Measurements from ENCODE around the gene PPP1R27.

PPP1R27 gene

GRCh38 chr17:81813371-81813684 is 21.5 kb downstream of the PPP1R27 start:
- no peaks in the 10 kb centered on the region for H3K36me3 ChIP-seq
- H3K9me3 ChIP-seq = peaks cover 3% of the 10 kb centered on the region; the same call in 1 of the 2 replicates
- peaks cover 4% of the 10 kb centered on the region for H3K27me3 ChIP-seq
- no peak for DNase-seq
- TF ChIP-seq CTCF (IDR thresholded peaks at IDR 0.05; ENCODE audit: low read depth, low read length) = no peak
- peaks cover 14% of the 10 kb centered on the region for H3K4me1 ChIP-seq
- no peak overlapping the region for H3K4me3 ChIP-seq (ENCODE audit: low read depth, low read length)

- Histone ChIP-seq H3K4me3 (ENCODE audit: low read depth, low read length) (no peak overlapping the region), H3K36me3 (no peaks in the 10 kb centered on the region), H3K4me1 (peaks cover 14% of the 10 kb centered on the region), H3K9me3 (peaks cover 3% of the 10 kb centered on the region; the same call in 1 of the 2 replicates), H3K27me3 (peaks cover 9% of the 10 kb centered on the region)
- DNase-seq = no peak
- TF ChIP-seq CTCF (IDR thresholded peaks at IDR 0.05; ENCODE audit: low read depth, low read length) = no peak
Measured at GRCh38 chr17:81812571-81813370, 22.1 kb downstream of the PPP1R27 start.

- DNase-seq = no peak
- TF ChIP-seq CTCF (IDR thresholded peaks at IDR 0.05; ENCODE audit: low read depth, low read length) = no peak
- H3K36me3 ChIP-seq = no peaks in the 10 kb centered on the region
- H3K27me3 ChIP-seq = peaks cover 17% of the 10 kb centered on the region
- H3K4me1 ChIP-seq = peaks cover 14% of the 10 kb centered on the region
- no peak overlapping the region for H3K4me3 ChIP-seq (ENCODE audit: low read depth, low read length)
- peaks cover 3% of the 10 kb centered on the region; the same call in 1 of the 2 replicates for H3K9me3 ChIP-seq
Measured at GRCh38 chr17:81811705-81812570, 22.9 kb downstream of the PPP1R27 start.

- peaks cover 25% of the 10 kb centered on the region for H3K27me3 ChIP-seq
- H3K9me3 ChIP-seq = peaks cover 3% of the 10 kb centered on the region; the same call in 1 of the 2 replicates
- peaks cover 14% of the 10 kb centered on the region for H3K4me1 ChIP-seq
Measured at GRCh38 chr17:81810892-81811704, 23.8 kb downstream of the PPP1R27 start.

GRCh38 chr17:81810476-81810875 is 24.4 kb downstream of the PPP1R27 start:
- Histone ChIP-seq H3K36me3 (no peaks in the 10 kb centered on the region), H3K4me1 (peaks cover 13% of the 10 kb centered on the region), H3K4me3 (ENCODE audit: low read depth, low read length) (no peak overlapping the region), H3K27me3 (peaks cover 31% of the 10 kb centered on the region), H3K9me3 (peaks cover 3% of the 10 kb centered on the region; the same call in 1 of the 2 replicates)
- DNase-seq = no peak
- no peak for TF ChIP-seq CTCF (IDR thresholded peaks at IDR 0.05; ENCODE audit: low read depth, low read length)

More at GRCh38 chr17:81810892-81811704, 23.8 kb downstream of the PPP1R27 start:
- DNase-seq = no peak
- TF ChIP-seq CTCF (IDR thresholded peaks at IDR 0.05; ENCODE audit: low read depth, low read length) = no peak
- Histone ChIP-seq H3K36me3 (no peaks in the 10 kb centered on the region), H3K4me3 (ENCODE audit: low read depth, low read length) (no peak overlapping the region)
